NCI-H1092 (cell line): ENCODE results near the gene RDH14.

Experiments
- DNase-seq: peaks from one replicate; lab custom pipeline; 2025; lab: John Stamatoyannopoulos, UW

RDH14 gene

DNA sequence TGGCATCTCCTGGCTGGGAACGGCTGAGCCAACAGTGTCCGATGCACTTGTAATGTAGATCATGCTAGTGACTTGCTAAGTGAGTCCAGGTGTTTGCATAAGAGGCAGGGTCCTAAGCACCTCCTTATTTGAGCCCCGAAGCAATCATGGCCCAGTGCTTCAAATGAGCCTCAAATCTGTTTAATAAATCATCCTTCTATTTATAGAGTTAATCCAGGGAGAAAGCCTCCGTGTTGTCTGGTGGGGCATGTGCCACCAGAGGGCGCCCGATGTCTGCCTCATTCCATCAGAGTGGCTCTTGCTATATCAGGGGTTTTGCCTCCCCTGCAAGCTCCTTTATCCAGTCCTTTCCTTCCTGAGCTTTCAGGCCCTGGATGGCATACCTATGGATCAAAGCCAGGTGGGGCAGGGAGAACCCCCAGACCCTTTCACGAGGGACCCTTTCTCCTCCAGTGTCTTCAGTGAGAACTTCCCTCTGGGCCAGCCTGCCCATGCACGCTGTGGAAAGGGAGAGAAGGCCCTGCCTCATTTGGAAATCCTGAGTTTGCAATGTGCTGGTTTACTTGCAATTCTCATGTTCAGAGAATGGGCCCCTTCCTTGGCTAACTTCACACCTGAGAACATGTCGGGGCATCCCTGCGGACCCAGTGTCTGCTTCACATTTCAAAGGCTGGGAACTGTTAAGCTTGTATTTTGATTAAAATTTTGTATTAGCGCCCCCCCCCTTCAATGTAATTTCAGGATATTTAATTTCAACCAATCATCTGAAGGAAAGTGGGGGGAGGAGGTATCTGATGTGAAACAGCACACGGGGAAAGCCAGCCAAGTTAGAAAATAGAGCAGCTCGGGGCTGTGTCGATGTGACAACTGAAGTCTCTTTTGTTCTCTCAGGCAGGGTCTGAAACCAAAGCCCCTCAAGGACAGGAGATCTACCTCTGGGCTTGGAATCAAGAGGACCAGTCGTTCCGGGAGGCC, 39.7 kb downstream of the RDH14 start:
- DNase-seq, result peak; percentile 19

GRCh38 chr2:18519914-18520450, 40.5 kb downstream of the RDH14 start:
- no peak for DNase-seq

GRCh38 chr2:18518116-18519111, 42.0 kb downstream of the RDH14 start:
- DNase-seq, result no peak

DNA sequence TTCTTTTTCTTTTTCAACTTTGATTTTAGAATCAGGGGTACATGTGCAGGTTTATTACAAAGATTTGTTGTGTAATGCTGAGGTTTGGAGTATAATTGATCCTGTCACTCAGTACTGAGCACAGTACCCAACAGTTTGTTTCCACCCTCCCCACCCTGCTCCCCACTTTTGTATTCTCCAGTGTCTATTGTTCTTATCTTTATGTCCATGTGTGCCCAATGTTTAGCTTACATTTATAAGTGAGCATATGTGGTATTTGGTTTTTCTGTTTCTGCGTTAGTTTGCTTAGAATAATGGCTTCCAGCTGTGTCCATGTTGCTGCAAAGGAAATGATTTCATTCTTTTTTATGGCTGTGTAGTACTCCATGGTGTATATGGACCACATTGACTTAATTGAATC, 43.1 kb downstream of the RDH14 start:
- no peak for DNase-seq

- DNase-seq, result no peak
These were observed 44.3 kb downstream of the RDH14 start for GRCh38 chr2:18516112-18516511.

- DNase-seq, result no peak
These were observed 45.7 kb downstream of the RDH14 start for GRCh38 chr2:18514526-18515461.

GRCh38 chr2:18510775-18511174, 49.7 kb downstream of the RDH14 start:
- DNase-seq, result no peak

GRCh38 chr2:18506883-18507509, 53.5 kb downstream of the RDH14 start:
- no peak for DNase-seq

- no peak for DNase-seq
These were observed 54.6 kb downstream of the RDH14 start for GRCh38 chr2:18505703-18506341.
